Measurements from ENCODE around the gene PBX3. TPM values are rescaled to one million over a fixed set of nuclear protein-coding genes. Genes with fewer than 3 reads are reported as not detected.

The PBX3 gene
- total and polyA plus RNA-seq, 2 of the 13 experiments (the other 11 are each of a cell fraction or from before 2014, with no cell fraction given) = 6.0 to 11.2 TPM

DNA sequence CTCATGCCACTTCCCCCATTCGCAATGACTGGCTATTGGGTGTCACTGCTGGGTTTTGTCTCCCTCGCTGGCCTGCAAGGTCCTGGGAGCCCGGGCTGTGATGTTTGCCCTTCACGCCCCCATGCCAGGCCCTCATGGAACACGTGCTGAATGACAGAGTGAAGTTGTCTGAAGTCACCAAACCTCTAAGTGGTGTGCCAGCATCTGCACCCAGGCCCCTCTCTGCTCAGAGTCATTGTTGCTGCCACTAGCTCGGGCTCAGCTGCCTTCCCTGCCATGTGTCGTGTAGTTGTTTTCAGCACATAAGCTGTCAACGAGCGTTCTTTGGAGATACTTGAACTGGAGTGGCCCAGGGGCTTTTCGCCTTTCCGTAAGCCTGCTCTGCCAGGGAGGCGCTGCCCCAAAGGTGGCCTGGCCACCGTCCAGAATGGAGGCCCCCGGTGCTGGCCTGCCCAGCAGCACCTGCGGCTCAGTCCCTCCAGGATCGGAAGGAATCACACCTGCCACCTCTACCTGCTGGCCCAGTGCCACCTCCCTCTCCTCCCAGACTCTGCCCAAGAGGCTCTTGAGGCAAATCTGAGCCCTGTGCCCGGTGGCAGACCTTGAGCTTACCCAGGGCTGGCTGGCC, 250.1 kb downstream of the PBX3 start:
- no peak overlapping the region for H3K4me3 ChIP-seq (replicated peaks in 1 of 3; ENCODE audit: insufficient read depth in 1 of 3, low read depth in 2 of 3, low read length in 3 of 3)
- H3K4me1 ChIP-seq (ENCODE audit: insufficient read depth, low read length) = no peaks in the 10 kb centered on the region
- in situ Hi-C loops (cut with HindIII; ENCODE audit: extremely low pct_ligation_motif_present, low pct_unique_long_range_greater_than_20kb) (no loop called here), intact Hi-C loops (cut with micrococcal nuclease; ENCODE audit: unreplicated experiment) (no loop called here)
- no peak overlapping the region for H3K4me2 ChIP-seq (ENCODE audit: low read depth, low read length)
- no peak for ATAC-seq
- FAIRE-seq = no peak
- peaks cover 4 to 54% of the 10 kb centered on the region in 2 experiments; a peak in 3 of 5 replicates for H3K27me3 ChIP-seq (ENCODE audit: control insufficient read depth in 1 of 2, insufficient read depth in 2 of 2, low read length in 2 of 2)
- no peaks in the 10 kb centered on the region for H4K20me1 ChIP-seq (ENCODE audit: insufficient read depth, low read length)
- no peaks in the 10 kb centered on the region for H3K9me3 ChIP-seq (ENCODE audit: low read length)
- BruUV-seq (replicated peaks) = no TSS peak
- no peak for DNase-seq (ENCODE audit: low spot score)
- H3K27ac ChIP-seq (ENCODE audit: extremely low read length, insufficient read depth, low read length) = no peak overlapping the region
- CTCF ChIA-PET (ENCODE audit: low intra/inter-chr PET ratio, low total read pairs) = no interaction called here
- POLR2A ChIA-PET = no interaction called here
- TF ChIP-seq ZNF615 (CRISPR knock-in tag; IDR thresholded peaks at IDR 0.05; ENCODE audit: borderline replicate concordance) (no peak), ZNF644 (CRISPR knock-in tag; IDR thresholded peaks at IDR 0.05; ENCODE audit: low read depth) (no peak)
- H3K79me2 ChIP-seq (ENCODE audit: insufficient read depth, low read length) = no peaks in the 10 kb centered on the region
- H2AFZ ChIP-seq (ENCODE audit: low read length) = no peak overlapping the region
- H3K9ac ChIP-seq (ENCODE audit: insufficient read depth, low read depth, low read length) = no peak overlapping the region
- no peaks in the 10 kb centered on the region for H3K36me3 ChIP-seq (replicated peaks in 1 of 2; ENCODE audit: control insufficient read depth in 1 of 2, insufficient read depth in 2 of 2, low read length in 2 of 2)
- 52% methylated on average over 11 of the region's 17 CpGs for WGBS (ENCODE audit: low lambda C conversion rate)

DNA sequence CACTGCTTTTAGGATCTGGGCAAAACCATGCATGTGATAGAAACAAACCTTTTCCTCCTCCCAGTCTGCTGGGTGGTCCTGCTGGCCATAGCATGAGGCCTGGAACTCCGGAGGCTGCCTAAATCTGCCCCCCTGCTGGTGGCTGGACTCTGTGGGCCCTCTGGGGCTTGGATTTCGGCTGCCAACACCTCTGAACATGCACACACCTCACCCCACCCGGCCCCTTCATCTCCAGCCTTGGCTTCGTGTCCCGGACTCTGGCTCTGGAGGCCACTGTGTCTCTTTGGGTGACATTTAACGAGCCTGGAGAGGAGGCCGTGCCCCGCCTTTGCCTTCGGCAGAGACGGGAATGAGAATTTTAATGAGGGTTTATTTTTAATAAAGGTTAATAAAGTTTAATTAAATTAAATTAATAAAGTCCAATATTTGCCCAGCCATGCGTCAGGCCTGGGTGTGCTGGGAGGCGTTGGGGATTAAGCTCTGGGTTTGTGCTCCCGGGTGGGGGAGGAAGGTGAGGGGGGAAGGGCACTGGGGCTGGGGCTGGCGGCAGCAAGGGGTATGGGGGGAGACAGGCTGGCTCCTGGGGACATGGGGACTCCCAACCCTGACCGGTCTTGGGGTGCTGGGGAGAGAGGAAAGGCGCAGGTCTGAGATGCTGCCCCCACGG, 251.8 kb downstream of the PBX3 start:
- POLR2A ChIA-PET = no interaction called here
- no TSS peak for BruUV-seq (replicated peaks)
- Histone ChIP-seq H3K4me3 (replicated peaks in 1 of 3; ENCODE audit: insufficient read depth in 1 of 3, low read depth in 2 of 3, low read length in 3 of 3) (no peak overlapping the region), H3K9me3 (ENCODE audit: low read length) (no peaks in the 10 kb centered on the region), H3K9ac (ENCODE audit: insufficient read depth, low read depth, low read length) (no peak overlapping the region), H3K79me2 (ENCODE audit: insufficient read depth, low read length) (no peaks in the 10 kb centered on the region), H3K4me1 (ENCODE audit: insufficient read depth, low read length) (no peaks in the 10 kb centered on the region), H3K27ac (ENCODE audit: extremely low read length, insufficient read depth, low read length) (no peak overlapping the region), H2AFZ (ENCODE audit: low read length) (no peak overlapping the region), H4K20me1 (ENCODE audit: insufficient read depth, low read length) (no peaks in the 10 kb centered on the region), H3K27me3 (ENCODE audit: control insufficient read depth in 1 of 2, insufficient read depth in 2 of 2, low read length in 2 of 2) (peaks cover 4 to 53% of the 10 kb centered on the region in 2 experiments; a peak in 3 of 5 replicates), H3K36me3 (replicated peaks in 1 of 2; ENCODE audit: control insufficient read depth in 1 of 2, insufficient read depth in 2 of 2, low read length in 2 of 2) (no peaks in the 10 kb centered on the region), H3K4me2 (ENCODE audit: low read depth, low read length) (no peak overlapping the region)
- 43% methylated on average over 13 of the region's 17 CpGs for WGBS (ENCODE audit: low lambda C conversion rate)
- in situ Hi-C loops (cut with HindIII; ENCODE audit: extremely low pct_ligation_motif_present, low pct_unique_long_range_greater_than_20kb) = no loop called here
- no peak for FAIRE-seq
- ATAC-seq = no peak
- no peak for DNase-seq (ENCODE audit: low spot score)
- CTCF ChIA-PET (ENCODE audit: low intra/inter-chr PET ratio, low total read pairs) = no interaction called here
- intact Hi-C loops (cut with micrococcal nuclease; ENCODE audit: unreplicated experiment) = no loop called here
- TF ChIP-seq MAZ (IDR thresholded peaks at IDR 0.05; ENCODE audit: borderline replicate concordance, low read depth, low read length) (no peak), MAZ (CRISPR knock-in tag; IDR thresholded peaks at IDR 0.05; ENCODE audit: low read depth) (no peak), ZNF652 (CRISPR knock-in tag; IDR thresholded peaks at IDR 0.05; ENCODE audit: borderline replicate concordance, low read depth) (no peak), MYNN (CRISPR knock-in tag; IDR thresholded peaks at IDR 0.05; ENCODE audit: low read depth) (no peak), KDM4B (CRISPR knock-in tag; IDR thresholded peaks at IDR 0.05) (no peak), HHEX (CRISPR knock-in tag; IDR thresholded peaks at IDR 0.05) (no peak), ZNF629 (CRISPR knock-in tag; conservative IDR thresholded peaks at IDR 0.05) (no peak), ZNF333 (CRISPR knock-in tag; IDR thresholded peaks at IDR 0.05; ENCODE audit: borderline replicate concordance) (no peak), PAX8 (CRISPR knock-in tag; IDR thresholded peaks at IDR 0.05; ENCODE audit: borderline replicate concordance) (no peak)

Data from HepG2 (cell line).